ENCODE data around the gene DTX3L.
A peak's percentile ranks its signal among the peaks of the same experiment; 100 is the strongest.
"Not testable (repeated sequence)": the region's sequence is repeated elsewhere in the genome, so short reads cannot be mapped to it uniquely, and the experiment has no call there.

DTX3L gene

GRCh38 chr3:122562923-122563716 is 1.0 kb upstream of the DTX3L start:
- no peak for DNase-seq

DNA sequence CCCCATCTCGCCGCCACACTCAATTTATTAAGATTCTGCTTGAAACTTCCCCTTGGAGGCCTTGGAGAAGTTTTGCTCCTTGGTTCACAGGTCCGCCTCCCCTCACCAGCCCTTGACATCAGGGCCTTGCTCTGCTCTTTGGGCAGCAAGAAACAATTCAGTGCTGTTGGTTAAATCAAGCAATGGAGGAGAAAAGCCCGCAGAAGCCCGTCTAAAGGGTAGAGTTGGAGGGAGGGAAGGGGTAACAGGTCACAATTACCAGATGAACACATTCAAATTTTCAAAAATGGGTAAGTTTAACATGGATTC is 467 bp upstream of the DTX3L start:
- DNase-seq: peak; percentile 62

DNA sequence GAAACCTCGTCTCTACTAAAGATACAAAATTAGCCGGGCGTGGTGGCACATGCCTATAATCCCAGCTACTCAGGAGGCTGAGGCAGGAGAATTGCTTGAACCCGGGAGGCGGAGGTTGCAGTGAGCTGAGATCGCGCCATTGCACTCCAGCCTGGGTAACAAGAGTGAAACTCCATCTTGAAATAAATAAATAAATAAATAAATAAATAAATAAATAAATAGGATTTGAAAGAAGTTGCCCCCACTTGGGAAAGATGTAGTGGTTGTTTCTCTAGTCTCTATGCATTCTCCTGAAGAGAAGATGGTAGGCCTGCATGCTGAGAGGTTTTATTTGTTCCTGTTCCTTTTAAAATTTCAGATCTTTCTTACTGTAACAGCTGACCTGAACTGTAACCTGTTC is 4.0 kb downstream of the DTX3L start:
- DNase-seq: not testable (repeated sequence)

GRCh38 chr3:122568755-122569154 is 4.6 kb downstream of the DTX3L start:
- DNase-seq: no peak

GRCh38 chr3:122572940-122573412 is 8.8 kb downstream of the DTX3L start:
- peak; percentile 70 for DNase-seq

- peak; percentile 71 for DNase-seq
Observed at GRCh38 chr3:122576174-122576940, 12.2 kb downstream of the DTX3L start.

DNA sequence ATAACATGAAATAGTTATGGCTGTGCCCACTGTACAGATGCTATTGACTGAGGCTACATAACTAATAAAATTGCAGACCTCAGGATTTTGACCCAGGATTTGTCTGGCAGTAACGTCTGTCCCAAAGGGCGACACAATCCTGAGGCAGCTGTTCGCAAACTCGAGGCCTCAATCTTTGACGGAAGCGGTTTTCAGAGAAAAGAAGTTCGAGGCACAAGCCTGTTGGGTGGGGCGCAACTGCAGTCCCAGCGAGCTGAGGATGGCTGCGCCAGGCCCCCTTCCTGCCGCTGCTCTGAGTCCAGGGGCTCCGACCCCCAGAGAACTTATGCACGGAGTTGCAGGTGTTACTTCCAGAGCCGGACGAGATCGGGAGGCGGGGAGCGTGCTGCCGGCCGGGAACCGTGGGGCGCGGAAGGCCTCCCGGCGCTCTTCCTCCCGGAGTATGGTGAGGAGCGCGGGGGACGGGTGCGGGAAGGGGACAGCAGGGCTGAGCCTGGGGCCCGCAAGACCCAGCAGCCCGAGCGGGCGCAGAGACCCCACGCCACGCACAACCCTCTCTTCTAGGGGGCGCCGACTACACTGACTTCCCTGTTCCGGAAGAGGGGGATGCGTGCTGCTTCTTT is 13.4 kb downstream of the DTX3L start, which contains the start of gene PARP15:
PARP15 (plus strand) TSS at position 242 of the 623 bp plus-strand sequence; CDS start at position 260, 18 bp downstream.
- DNase-seq: peak; percentile 22

GRCh38 chr3:122578069-122578740 is 14.1 kb downstream of the DTX3L start:
- DNase-seq: peak; percentile 58

DNA sequence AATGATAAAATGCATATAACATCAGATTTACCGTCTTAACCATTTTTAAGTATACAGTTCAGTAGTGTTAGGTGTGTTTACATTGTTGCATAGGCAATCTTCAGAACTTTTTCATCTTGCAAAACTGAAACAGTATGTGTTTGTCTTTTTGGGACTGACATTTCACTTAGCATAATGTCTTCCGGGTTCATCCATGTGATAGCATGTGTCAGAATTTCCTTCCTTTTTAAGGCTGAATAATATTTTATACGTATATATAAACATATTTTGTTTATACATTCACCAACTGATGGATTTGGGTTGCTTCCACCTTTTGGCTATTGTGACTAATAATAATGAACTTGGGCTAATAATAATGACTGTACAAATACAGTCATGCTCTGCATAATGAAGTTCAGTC is 16.3 kb downstream of the DTX3L start:
- no peak for DNase-seq

- no peak for DNase-seq
Observed at GRCh38 chr3:122581622-122582021, 17.5 kb downstream of the DTX3L start.

DNA sequence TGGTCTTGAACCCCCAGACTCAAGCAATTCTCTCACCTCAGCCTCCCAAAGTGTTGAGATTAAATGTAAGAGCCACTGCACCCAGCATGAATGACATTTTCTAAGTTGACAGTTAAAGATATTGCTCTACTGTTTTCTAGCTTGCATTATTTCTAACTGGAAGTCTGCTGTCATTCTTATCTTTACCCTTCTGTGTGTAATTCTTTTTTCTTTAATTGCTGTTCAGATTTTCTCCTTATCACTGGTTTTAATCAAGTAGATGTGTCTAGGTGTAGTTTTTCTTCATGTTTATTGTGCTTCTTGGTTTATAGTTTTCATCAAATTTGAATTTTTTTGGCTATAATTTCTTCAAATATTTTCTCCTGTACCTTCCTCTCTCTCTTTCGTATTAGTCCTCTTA is 18.3 kb downstream of the DTX3L start:
- no peak for DNase-seq

DNA sequence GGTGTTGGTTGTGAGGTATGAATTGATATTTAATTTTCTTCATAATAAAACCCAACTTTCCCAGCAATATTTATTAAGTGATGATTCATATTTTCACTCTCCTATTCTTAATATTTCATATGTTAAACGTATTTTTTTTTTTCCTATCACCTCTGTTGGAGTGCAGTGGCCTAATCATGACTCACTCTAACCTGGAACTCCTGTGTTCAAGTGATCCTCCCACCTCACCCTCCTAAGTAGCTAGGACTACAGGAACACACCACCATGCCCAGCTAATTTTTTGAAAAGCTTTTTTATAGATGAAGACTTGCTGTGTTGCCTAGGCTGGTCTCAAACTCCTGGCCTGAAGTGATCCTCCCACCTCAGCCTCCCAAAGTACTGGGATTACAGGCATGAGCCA is 22.0 kb downstream of the DTX3L start:
- no peak for DNase-seq

- DNase-seq: no peak
Observed at GRCh38 chr3:122586773-122587485, 22.8 kb downstream of the DTX3L start.

DNA sequence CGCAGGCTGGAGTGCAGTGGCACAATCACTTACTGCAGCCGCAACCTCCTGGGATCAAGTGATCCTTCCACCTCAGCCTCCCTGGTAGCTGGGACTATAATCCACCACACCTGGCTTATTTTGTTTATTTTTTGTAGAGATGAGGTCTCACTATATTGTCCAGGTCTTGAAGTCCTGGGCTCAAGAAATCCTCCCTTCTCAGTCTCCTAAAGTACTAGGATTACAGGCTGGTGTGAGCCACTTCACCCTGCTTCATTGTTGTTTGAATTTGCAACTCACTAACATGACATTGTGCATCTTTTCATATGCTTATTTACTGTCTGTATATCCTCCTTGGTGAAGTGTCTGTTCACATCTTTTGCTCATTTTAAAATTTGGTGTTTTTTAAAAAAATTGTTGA is 23.4 kb downstream of the DTX3L start:
- DNase-seq: no peak

GRCh38 chr3:122589297-122589696 is 25.2 kb downstream of the DTX3L start:
- DNase-seq: peak; percentile 48

DNA sequence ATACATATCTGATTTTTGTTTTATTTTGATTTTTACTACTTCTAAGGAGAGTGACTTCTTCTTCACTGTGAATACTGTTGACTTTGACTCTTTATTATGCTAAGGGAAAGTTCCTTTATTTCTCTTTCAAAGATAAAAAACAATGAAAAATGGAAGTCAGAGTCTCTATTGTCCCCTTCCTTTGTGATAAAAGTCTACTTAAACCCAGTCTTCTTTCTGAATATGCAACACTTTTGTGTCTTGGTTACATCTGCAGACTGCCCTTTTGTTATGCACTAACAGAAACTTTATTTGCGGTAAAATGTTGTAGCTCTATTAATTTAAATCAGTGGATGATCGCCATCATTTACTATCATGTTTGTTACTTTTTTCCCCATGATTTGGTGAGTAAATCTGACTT is 26.5 kb downstream of the DTX3L start:
- no peak for DNase-seq

GRCh38 chr3:122594025-122594424 is 29.9 kb downstream of the DTX3L start:
- no peak for DNase-seq

GRCh38 chr3:122598151-122598550 is 34.0 kb downstream of the DTX3L start:
- DNase-seq: no peak

- DNase-seq: no peak
Observed at GRCh38 chr3:122598556-122598955, 34.4 kb downstream of the DTX3L start.

DNA sequence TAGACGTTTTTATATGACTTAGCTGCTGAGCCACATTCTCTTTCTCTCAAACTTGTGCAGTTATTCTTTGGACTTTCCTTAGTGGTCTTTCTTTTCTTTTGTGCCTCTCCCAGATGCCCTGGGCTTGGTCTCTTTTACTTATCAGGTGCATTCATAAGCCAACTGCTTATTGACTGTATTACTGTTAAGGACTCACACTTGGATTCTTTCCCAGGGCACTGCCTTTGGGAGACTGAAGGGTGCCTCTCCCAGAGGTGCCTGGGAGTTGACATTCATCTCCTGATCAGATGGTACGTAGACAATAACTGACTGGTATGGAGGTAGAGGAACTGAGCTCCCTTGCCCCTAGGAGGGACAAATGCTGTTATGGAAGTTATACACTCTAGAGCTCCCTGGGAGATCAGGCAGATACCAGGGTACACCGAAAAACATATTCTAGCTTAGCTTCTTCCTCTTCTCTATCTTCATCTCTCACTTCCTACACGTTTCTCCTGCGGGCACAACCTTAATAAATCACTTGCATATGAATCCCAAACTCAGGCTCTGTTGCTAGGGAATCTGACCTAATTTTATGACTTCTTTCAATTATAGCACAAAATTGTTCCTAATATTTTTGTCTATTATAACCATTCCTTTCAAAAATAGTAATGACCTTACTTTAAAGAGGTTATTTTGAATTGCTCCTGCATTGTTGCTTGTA is 38.0 kb downstream of the DTX3L start:
- DNase-seq: no peak

GRCh38 chr3:122603056-122603455 is 38.9 kb downstream of the DTX3L start:
- DNase-seq: no peak

DNA sequence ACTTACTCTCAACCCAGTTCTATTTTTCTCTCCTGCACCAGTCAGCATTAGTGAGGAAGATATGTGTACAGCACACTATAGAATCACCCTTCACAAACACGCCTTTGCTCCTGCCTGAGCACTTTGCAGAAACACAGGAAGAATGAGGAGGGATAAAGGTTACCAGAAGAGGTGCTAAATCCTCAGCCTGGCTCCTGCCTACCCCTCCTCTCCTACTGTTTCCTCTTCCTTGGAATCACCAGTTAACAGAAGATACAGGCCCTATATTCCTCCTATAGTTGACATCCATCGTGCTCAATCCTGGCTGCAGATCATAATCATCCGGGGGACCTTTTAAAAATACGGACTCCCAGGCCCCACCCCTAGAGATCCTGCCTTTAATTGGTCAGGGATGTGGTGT is 42.2 kb downstream of the DTX3L start:
- DNase-seq: no peak
